ENCODE data around the gene SLF2.

SLF2 gene

GRCh38 chr10:101002456-101002855 is 89.7 kb downstream of the SLF2 start:
- no peak for DNase-seq

- DNase-seq: no peak
Measured at GRCh38 chr10:101003639-101004206, 91.0 kb downstream of the SLF2 start.

- DNase-seq: no peak
Measured at GRCh38 chr10:101005361-101005760, 92.6 kb downstream of the SLF2 start.

GRCh38 chr10:101005869-101006567 is 93.3 kb downstream of the SLF2 start:
- no peak for DNase-seq

- no peak for DNase-seq
Measured at GRCh38 chr10:101006593-101007098, 93.9 kb downstream of the SLF2 start.

- DNase-seq: no peak
Measured at GRCh38 chr10:101007099-101007711, 94.4 kb downstream of the SLF2 start.

- no peak for DNase-seq
Measured at GRCh38 chr10:101007915-101008822, 95.4 kb downstream of the SLF2 start.

- no peak for DNase-seq
Measured at GRCh38 chr10:101008823-101009423, 96.2 kb downstream of the SLF2 start.

- DNase-seq: no peak
Measured at GRCh38 chr10:101010329-101010728, 97.6 kb downstream of the SLF2 start.

- no peak for DNase-seq
Measured at GRCh38 chr10:101011517-101012423, 99.0 kb downstream of the SLF2 start.

- DNase-seq: peak; percentile 84 to 86
Measured at GRCh38 chr10:101012525-101013364, 100.0 kb downstream of the SLF2 start.

- no peak for DNase-seq
Measured at GRCh38 chr10:101013365-101013825, 100.6 kb downstream of the SLF2 start.

- DNase-seq: peak; percentile 42 to 46
Measured at GRCh38 chr10:101014230-101014884, 101.6 kb downstream of the SLF2 start.

Data from AML-193 (cell line).